T-helper 1 cell treated with Interleukin-12 subunit alpha and Interleukin-12 subunit beta and Interleukin-4 antibody, amounts not matched to agents 30 μg/mL and 1 μg/mL, for 36 hours (primary cell): ENCODE data around the gene OCLN.
A peak's percentile ranks its signal among the peaks of the same experiment; 100 is the strongest.
"Not testable (repeated sequence)": the region's sequence is repeated elsewhere in the genome, so short reads cannot be mapped to it uniquely, and the experiment has no call there.

Experiments used
- H3K27ac Mint-ChIP-seq: one replicate; pipeline ENCODE4 v1.8.0; 2021; ENCODE audit warnings: mild to moderate bottlenecking, mixed read lengths
- H3K27me3 Mint-ChIP-seq: one replicate; pipeline ENCODE4 v1.8.0; 2021; ENCODE audit warnings: low read depth, mixed read lengths
- H3K36me3 Mint-ChIP-seq: one replicate; pipeline ENCODE4 v1.8.0; 2021; ENCODE audit warnings: low read depth, mixed read lengths
- H3K4me1 Mint-ChIP-seq: one replicate; pipeline ENCODE4 v1.8.0; 2021; ENCODE audit warnings: low read depth, mixed read lengths
- H3K4me3 Mint-ChIP-seq: one replicate; pipeline ENCODE4 v1.8.0; 2021; ENCODE audit warnings: mild to moderate bottlenecking, moderate library complexity, mixed read lengths
- H3K9me3 Mint-ChIP-seq: one replicate; pipeline ENCODE4 v1.8.0; 2021; ENCODE audit warnings: mixed read lengths

Gene OCLN

DNA sequence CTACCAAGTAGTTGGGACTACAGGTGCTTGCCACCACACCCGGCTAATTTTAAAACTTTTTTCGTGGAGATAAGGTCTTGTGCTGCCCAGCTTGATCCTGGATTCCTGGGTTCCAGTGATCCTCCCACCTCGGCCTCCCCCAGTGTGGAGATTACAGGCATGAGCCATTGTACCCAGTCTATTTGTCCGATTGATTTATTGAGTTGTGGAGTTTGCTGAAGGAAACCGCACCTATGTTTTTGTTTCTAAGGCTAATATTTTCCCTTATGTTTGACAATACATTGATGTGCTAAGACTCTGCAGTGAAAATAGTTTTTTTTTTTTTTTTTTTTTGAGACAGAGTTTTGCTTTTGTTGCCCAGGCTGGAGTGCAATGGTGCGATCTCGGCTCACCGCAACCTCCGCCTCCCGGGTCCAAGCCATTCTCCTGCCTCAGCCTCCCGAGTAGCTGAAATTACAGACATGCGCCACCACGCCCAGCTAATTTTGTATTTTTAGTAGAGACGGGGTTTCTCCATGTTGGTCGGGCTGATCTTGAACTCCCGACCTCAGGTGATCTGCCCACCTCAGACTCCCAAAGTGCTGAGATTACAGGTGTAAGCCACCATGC lies 20.0 kb upstream of the OCLN start:
- not testable (repeated sequence) for H3K27me3 Mint-ChIP-seq, H3K9me3 Mint-ChIP-seq, H3K27ac Mint-ChIP-seq, H3K4me3 Mint-ChIP-seq, H3K4me1 Mint-ChIP-seq, H3K36me3 Mint-ChIP-seq

DNA sequence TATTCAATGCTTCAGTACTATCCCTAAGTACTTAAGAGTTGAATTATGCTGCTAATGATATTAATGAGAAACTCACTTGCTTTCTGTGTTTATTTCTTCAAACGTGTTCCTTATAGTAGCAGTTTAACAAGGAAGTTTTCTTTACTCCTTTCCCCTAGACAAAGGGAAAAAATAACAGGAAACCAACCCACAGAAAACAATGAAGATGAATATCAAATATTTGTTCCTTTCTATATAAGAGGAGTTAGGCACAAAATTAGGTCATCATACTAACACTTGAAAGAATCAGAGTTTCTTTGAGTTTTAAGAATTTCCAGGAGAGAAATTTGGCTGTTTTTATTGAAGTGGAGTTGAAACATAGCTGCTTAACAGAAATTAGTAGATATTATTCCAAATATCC lies 15.4 kb upstream of the OCLN start:
- no peaks in the 10 kb centered on the region for H3K9me3 Mint-ChIP-seq
- no peaks in the 10 kb centered on the region for H3K27me3 Mint-ChIP-seq
- no peaks in the 10 kb centered on the region for H3K4me1 Mint-ChIP-seq
- no peak overlapping the region for H3K27ac Mint-ChIP-seq
- no peaks in the 10 kb centered on the region for H3K36me3 Mint-ChIP-seq
- H3K4me3 Mint-ChIP-seq, result no peak overlapping the region

DNA sequence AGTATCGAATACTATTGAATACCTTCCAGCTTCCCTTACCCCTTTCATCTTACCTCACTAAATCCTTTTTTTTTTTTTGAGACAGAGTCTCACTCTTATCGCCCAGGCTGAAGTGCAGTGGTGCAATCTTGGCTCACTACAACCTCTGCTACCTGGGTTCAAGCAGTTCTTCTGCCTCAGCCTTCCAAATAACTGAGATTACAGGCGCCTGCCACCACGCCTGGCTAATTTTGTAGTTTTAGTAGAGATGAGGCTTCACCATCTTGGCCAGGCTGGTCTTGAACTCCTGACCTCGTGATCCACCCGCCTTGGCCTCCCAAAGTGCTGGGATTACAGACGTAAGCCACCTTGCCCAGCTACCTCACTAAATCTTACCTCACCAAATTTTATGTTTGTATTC lies 14.3 kb upstream of the OCLN start:
- not testable (repeated sequence) for H3K36me3 Mint-ChIP-seq, H3K27ac Mint-ChIP-seq, H3K27me3 Mint-ChIP-seq, H3K4me3 Mint-ChIP-seq, H3K9me3 Mint-ChIP-seq, H3K4me1 Mint-ChIP-seq

DNA sequence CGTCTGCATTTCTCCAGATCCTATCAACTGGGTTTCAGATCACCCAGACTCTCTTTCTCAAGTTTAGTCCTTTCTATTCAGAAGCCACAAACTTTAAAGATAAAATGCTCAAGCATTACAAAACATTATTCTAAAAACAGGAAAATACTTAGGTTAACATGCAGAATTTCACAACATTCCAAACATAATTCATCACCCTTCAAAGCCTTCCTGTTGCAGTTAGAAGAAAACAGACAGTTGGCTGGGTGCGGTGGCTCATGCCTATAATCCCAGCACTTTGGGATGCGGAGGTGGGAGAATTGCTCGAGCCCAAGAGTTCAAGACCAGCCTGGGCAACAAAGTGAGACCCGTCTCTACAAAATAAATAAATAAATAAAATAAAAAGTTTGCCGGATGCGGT lies 7.7 kb upstream of the OCLN start:
- no peak overlapping the region for H3K4me3 Mint-ChIP-seq
- H3K27ac Mint-ChIP-seq, result no peak overlapping the region
- H3K36me3 Mint-ChIP-seq, result no peaks in the 10 kb centered on the region
- no peaks in the 10 kb centered on the region for H3K4me1 Mint-ChIP-seq
- H3K9me3 Mint-ChIP-seq, result no peaks in the 10 kb centered on the region
- peaks cover 22% of the 10 kb centered on the region for H3K27me3 Mint-ChIP-seq

DNA sequence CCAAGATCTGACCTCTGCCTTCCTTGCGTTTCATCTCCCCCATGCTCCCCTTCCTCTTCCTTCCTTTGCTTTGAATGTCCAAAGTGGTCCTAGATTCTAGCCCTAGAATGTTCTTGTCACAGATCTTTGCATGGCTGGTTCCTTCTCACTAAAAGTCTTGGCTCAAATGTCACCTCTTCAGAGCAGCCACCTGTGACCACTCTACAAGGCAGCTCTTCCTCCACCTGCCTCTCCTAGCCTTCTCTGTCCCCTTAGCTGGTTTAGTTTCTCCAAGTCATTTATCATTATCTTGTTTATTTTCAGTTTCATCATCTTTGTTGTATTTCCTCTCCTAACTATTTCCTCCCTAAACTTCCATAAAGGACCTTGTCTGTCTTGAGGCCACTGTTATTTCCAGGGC lies 7.1 kb upstream of the OCLN start:
- H3K9me3 Mint-ChIP-seq, result no peaks in the 10 kb centered on the region
- no peaks in the 10 kb centered on the region for H3K36me3 Mint-ChIP-seq
- no peaks in the 10 kb centered on the region for H3K4me1 Mint-ChIP-seq
- H3K27me3 Mint-ChIP-seq, result peaks cover 27% of the 10 kb centered on the region
- no peak overlapping the region for H3K27ac Mint-ChIP-seq
- H3K4me3 Mint-ChIP-seq, result no peak overlapping the region

DNA sequence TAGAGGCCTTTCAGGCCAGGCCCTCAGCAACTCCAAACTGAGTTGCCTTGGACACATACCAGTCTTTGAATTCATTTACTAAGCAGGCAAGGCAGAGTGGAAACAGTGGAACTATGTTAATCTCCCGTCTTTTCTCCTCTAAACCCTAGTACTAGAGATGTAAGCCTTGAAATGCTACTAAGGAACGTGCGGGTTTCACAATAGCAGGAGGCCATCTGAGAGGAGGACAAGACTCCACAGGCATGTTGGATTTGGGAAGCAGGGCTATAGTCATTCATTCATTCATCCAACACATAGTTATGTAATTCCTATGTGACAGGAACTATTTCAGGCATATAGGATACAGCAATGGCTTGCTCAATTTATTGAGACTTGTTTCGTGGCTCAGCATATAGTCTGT lies 3.3 kb upstream of the OCLN start:
- peaks cover 2% of the 10 kb centered on the region for H3K4me1 Mint-ChIP-seq
- no peak overlapping the region for H3K27ac Mint-ChIP-seq
- H3K27me3 Mint-ChIP-seq, result peaks cover 60% of the 10 kb centered on the region
- H3K36me3 Mint-ChIP-seq, result no peaks in the 10 kb centered on the region
- H3K4me3 Mint-ChIP-seq, result no peak overlapping the region
- no peaks in the 10 kb centered on the region for H3K9me3 Mint-ChIP-seq

DNA sequence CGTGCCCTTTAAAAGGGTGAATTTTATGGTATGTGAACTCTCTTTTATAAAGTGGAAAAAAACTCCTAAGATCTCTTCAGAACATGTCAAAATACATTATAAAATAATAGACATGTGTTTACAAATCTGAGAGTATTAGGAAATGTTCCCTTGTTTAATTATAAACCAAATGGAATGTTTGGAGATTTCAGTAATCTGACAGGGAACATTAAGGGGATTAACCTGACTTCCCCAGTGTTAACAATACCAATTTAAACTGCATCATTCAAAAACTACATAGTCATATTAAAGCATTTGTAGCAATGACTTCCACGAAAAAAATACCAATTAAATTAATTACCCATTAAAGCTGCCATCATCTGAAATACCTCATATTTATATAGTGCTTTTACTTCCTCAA lies 1.6 kb upstream of the OCLN start:
- Mint-ChIP-seq H3K36me3 (no peaks in the 10 kb centered on the region), H3K4me3 (no peak overlapping the region), H3K27me3 (peaks cover 71% of the 10 kb centered on the region)

DNA sequence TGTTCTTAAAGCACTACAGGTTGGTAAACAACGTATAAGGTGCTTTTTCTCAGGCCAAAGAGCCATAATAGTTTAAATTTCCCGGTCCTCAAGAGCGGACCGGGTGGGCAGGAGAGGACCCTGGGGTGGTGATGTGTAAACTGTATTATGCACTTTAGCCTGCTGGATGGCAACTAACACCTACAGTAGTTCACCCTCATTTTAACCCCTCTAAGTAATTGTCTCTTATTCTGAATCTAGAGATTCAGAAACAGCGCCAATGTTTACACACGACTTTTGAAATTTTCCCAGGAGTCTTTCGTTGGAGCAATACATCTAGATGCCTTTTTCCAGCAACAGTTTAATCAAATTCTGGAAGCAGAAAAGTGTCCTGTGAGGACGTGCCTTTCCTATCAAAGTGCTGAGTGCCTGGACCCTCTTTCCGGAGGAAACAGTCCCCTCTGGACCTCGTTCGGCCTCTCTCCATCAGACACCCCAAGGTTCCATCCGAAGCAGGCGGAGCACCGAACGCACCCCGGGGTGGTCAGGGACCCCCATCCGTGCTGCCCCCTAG lies 676 bp upstream of the OCLN start:
- H3K27me3 Mint-ChIP-seq, result peaks cover 69% of the 10 kb centered on the region
- H3K36me3 Mint-ChIP-seq, result no peaks in the 10 kb centered on the region
- no peaks in the 10 kb centered on the region for H3K9me3 Mint-ChIP-seq
- H3K27ac Mint-ChIP-seq, result no peak overlapping the region
- peaks cover 2% of the 10 kb centered on the region for H3K4me1 Mint-ChIP-seq
- H3K4me3 Mint-ChIP-seq, result no peak overlapping the region

More for the DNA sequence above, 1.6 kb upstream of the OCLN start:
- Mint-ChIP-seq H3K4me1 (peaks cover 2% of the 10 kb centered on the region), H3K9me3 (no peaks in the 10 kb centered on the region), H3K27ac (no peak overlapping the region)

DNA sequence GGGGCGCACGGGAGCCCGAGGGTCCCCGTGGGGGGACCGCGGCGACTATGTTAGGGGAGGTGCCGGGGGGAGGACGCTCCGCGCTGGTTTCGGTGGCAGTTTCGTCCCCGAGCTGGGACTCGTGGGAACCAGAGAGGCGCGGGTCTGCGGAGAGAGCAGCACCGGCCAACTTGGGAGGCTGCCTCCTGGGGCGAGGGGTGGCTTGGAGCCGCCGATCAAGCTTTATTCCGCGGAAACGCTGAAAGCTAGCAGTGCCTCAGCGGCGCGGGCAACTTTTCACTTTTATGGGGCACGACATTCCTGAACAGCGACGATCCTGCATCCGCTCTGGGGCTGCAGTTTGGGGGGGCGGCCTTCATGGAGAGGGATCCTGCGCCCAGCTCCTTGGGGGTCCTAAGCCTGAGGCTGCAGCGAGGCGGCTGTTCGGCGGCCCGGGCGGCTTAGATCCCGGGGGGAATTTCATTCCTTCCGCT lies 369 bp downstream of the OCLN start:
- H3K27me3 Mint-ChIP-seq, result peaks cover 71% of the 10 kb centered on the region
- H3K9me3 Mint-ChIP-seq, result no peaks in the 10 kb centered on the region

DNA sequence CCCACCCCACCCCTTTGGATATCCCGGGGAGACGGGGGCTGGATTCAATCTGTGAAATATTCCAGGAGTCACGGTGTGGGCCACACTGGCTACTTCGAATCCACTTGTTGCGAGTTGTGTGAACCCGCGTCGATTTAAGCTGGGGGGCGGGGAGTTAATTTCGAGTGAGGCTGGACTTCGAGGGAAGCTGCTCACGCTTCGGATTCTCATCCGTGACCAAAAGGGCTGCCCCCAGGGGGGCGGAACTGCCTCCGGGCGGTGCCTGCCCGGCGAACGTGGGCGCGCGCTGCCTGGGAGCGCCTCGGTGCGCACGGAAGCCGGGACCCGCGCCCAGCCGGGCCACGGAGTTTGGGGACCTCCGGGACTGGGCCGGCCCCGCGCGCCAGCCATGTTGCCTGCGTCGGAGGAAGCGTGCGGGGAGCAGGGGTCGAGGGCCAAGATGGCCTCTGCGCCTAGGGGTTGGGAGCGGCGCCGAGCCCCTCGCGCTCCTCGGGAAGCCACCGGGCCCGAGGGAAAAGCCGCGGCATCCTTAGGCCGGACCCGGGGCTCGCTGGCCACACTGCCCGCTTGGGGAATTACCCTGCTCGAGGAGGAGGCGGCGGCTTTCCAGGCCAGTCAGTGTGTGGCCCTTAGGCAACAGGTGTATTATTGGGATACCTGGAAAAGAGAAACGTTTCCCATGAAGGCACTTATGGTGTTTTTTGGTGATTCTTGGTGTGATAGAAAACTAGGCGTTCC lies 975 bp downstream of the OCLN start:
- Mint-ChIP-seq H3K4me1 (peaks cover 2% of the 10 kb centered on the region), H3K27ac (no peak overlapping the region), H3K9me3 (no peaks in the 10 kb centered on the region), H3K27me3 (peaks cover 69% of the 10 kb centered on the region), H3K36me3 (no peaks in the 10 kb centered on the region), H3K4me3 (peak overlapping the region; percentile 67)

More for the DNA sequence above, 369 bp downstream of the OCLN start:
- Mint-ChIP-seq H3K4me3 (peak overlapping the region; percentile 67), H3K4me1 (peaks cover 2% of the 10 kb centered on the region), H3K27ac (no peak overlapping the region), H3K36me3 (no peaks in the 10 kb centered on the region)

DNA sequence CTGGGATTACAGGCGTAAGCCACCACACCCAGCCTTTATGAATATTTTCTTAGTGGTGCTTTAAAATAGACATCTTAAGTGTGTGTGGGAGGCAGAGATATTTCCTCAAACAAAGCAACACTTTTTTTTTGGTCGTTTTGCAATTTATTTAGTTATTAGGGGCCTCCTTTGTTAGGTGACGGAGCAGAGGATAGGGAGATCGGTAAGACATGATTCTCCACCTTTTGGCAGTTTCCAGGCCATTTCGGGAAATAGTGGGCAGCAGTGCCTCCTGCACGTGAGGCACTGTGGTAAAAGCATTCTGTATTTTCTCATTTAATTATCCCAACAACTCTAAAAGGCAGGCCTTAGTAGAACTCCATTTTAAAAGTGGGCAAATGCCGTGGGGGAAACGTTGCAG lies 1.9 kb downstream of the OCLN start:
- no peaks in the 10 kb centered on the region for H3K36me3 Mint-ChIP-seq
- peaks cover 64% of the 10 kb centered on the region for H3K27me3 Mint-ChIP-seq
- H3K4me3 Mint-ChIP-seq, result no peak overlapping the region
- no peak overlapping the region for H3K27ac Mint-ChIP-seq
- no peaks in the 10 kb centered on the region for H3K9me3 Mint-ChIP-seq
- H3K4me1 Mint-ChIP-seq, result peaks cover 2% of the 10 kb centered on the region

DNA sequence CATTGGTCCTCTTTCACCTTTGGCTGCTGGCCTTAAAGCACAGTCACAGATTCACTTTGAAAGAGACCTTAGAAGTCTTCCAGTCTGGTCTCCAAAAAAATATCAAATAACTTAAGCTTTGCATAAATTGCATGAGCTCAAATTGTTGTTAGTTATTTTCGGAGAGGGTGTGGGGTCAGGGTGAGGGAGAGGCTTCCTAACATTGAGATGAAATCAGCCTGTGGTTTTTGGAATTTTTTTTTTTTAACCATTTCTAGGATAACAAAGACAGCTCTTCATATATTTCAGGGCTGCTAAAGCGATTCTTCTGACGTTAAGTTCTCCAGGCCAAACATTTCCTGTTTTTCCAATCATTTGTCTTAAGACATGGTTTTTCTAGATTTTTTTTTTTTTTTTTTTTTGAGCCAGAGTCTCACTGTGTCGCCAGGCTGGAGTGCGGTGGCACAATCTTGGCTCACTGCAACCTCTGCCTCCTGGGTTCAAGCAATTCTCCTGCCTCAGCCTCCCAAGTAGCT lies 4.5 kb downstream of the OCLN start:
- Mint-ChIP-seq H3K9me3 (no peaks in the 10 kb centered on the region), H3K27me3 (peaks cover 40% of the 10 kb centered on the region), H3K27ac (no peak overlapping the region), H3K36me3 (no peaks in the 10 kb centered on the region), H3K4me3 (no peak overlapping the region), H3K4me1 (peaks cover 2% of the 10 kb centered on the region)

DNA sequence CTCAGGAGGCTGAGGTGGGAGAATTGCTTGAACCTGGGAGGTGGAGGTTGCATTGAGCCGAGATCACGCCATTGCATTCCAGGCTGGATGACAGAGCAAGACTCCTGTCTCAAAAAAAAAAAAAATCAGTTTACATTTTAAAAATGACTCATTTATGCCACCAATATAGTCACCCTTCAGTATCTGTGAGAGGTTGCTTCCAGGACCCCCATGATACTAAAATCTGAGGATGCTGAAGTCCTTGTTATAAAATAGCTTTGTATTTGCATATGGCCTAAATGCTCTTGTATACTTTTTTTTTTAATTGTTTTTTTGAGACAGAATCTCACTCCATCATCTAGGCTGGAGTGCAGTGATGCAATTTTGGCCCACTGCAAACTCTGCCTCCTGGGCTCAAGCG lies 5.8 kb downstream of the OCLN start:
- H3K27me3 Mint-ChIP-seq, result peaks cover 34% of the 10 kb centered on the region
- H3K9me3 Mint-ChIP-seq, result no peaks in the 10 kb centered on the region
- no peaks in the 10 kb centered on the region for H3K36me3 Mint-ChIP-seq
- H3K27ac Mint-ChIP-seq, result no peak overlapping the region
- no peak overlapping the region for H3K4me3 Mint-ChIP-seq
- H3K4me1 Mint-ChIP-seq, result no peaks in the 10 kb centered on the region

DNA sequence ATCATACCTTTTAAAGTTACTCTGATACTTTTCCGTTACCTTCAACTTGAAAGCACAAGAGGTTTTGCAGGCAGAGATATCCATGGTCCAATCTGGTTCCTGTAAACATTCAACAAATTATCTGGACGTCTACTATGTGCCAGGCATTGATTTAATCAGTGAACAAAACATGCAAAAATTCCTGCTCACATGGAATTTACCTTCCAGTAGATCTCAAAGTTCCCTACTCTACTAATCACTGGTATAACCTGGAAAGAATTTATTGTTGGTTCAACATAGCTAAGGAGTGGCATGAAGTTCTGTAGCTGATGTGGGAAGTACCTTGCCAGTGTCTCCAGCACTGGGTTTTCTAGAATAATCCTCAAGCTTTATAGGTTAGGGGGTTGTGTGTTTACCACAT lies 9.8 kb downstream of the OCLN start:
- Mint-ChIP-seq H3K9me3 (no peaks in the 10 kb centered on the region), H3K4me3 (no peak overlapping the region), H3K27me3 (peaks cover 6% of the 10 kb centered on the region), H3K4me1 (no peaks in the 10 kb centered on the region), H3K36me3 (no peaks in the 10 kb centered on the region), H3K27ac (no peak overlapping the region)
